ENCODE results near the gene ENHO.

DNA sequence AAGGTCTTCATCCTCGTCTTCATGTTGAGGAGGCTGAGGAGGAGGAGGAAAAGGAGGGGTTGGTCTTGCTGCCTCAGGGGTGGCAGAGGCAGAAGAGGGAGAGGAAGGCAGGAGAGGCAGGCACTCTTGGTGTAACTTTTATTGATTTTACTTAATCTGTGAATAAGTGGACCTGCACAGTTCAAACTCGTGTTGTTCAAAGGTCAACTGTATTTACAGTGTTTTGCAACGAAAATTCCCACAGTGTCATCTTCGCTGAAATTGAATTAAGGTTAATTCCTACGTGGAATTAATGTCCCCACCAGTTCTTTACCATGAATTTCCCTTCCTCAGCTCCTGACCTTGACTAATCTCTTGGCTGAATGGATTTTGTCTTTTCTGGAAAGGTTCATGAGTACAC lies 21.2 kb upstream of the ENHO start:
- TF ChIP-seq CTCF (IDR thresholded peaks at IDR 0.05): no peak
- TF ChIP-seq POLR2A (IDR thresholded peaks at IDR 0.05): no peak
- TF ChIP-seq EP300 (IDR thresholded peaks at IDR 0.05): no peak

All from tibial nerve (tissue), 4 donors.